ENCODE data around the gene USP10. TPM values are rescaled to one million over a fixed set of nuclear protein-coding genes. Genes with fewer than 3 reads are reported as not detected.
A peak's percentile ranks its signal among the peaks of the same experiment; 100 is the strongest.

The USP10 gene
- total RNA-seq, 2 experiments from 2014 or later, result 90.9 to 117 TPM

- H3K9me3 Mint-ChIP-seq (ENCODE audit: low read depth), result no peaks in the 10 kb centered on the region
- H3K4me1 Mint-ChIP-seq, result peaks cover 39% of the 10 kb centered on the region
- peak overlapping the region; percentile 33 for H3K27ac Mint-ChIP-seq
- DNase-seq (no peak), ATAC-seq (no peak)
- peaks cover 5% of the 10 kb centered on the region for H3K36me3 Mint-ChIP-seq
- no peak overlapping the region for H3K4me3 Mint-ChIP-seq
- no peaks in the 10 kb centered on the region for H3K27me3 Mint-ChIP-seq
- CTCF ChIA-PET, result interaction anchor here (0.7 to 9.4 kb wide), 5 partner anchors 9 to 257 kb away, joined by 3 to 73 read pairs (median 4); no protein-coding TSS in a partner anchor
Observed at GRCh38 chr16:84712801-84713775, 13.3 kb downstream of the USP10 start.

- Mint-ChIP-seq H3K4me1 (peaks cover 39% of the 10 kb centered on the region), H3K27me3 (no peaks in the 10 kb centered on the region), H3K27ac (no peak overlapping the region), H3K4me3 (no peak overlapping the region), H3K36me3 (peaks cover 5% of the 10 kb centered on the region), H3K9me3 (ENCODE audit: low read depth) (no peaks in the 10 kb centered on the region)
- DNase-seq, result no peak
- no peak for ATAC-seq
- CTCF ChIA-PET, result interaction anchor here (2.0 to 9.4 kb wide), 2 partner anchors 13 to 42 kb away, joined by 7 to 73 read pairs; no protein-coding TSS in a partner anchor
Observed at GRCh38 chr16:84714028-84714427, 14.2 kb downstream of the USP10 start.

- CTCF ChIA-PET, result interaction anchor here (0.6 to 9.4 kb wide), 4 partner anchors 11 to 574 kb away, joined by 3 to 73 read pairs (median 4); no protein-coding TSS in a partner anchor
- Mint-ChIP-seq H3K4me1 (peaks cover 43% of the 10 kb centered on the region), H3K36me3 (peaks cover 14% of the 10 kb centered on the region), H3K9me3 (ENCODE audit: low read depth) (no peaks in the 10 kb centered on the region), H3K27ac (no peak overlapping the region), H3K27me3 (no peaks in the 10 kb centered on the region), H3K4me3 (no peak overlapping the region)
- DNase-seq, result no peak
- ATAC-seq, result no peak
Observed at GRCh38 chr16:84715424-84715823, 15.6 kb downstream of the USP10 start.

GRCh38 chr16:84715854-84716253, 16.1 kb downstream of the USP10 start:
- no peak overlapping the region for H3K27ac Mint-ChIP-seq
- DNase-seq, result peak; percentile 16
- H3K36me3 Mint-ChIP-seq, result peaks cover 14% of the 10 kb centered on the region
- H3K9me3 Mint-ChIP-seq (ENCODE audit: low read depth), result no peaks in the 10 kb centered on the region
- peaks cover 40% of the 10 kb centered on the region for H3K4me1 Mint-ChIP-seq
- no peaks in the 10 kb centered on the region for H3K27me3 Mint-ChIP-seq
- no peak overlapping the region for H3K4me3 Mint-ChIP-seq
- CTCF ChIA-PET, result interaction anchor here (0.6 to 9.4 kb wide), 4 partner anchors 11 to 574 kb away, joined by 3 to 73 read pairs (median 4); no protein-coding TSS in a partner anchor
- ATAC-seq, result no peak

GRCh38 chr16:84716740-84717139, 16.9 kb downstream of the USP10 start:
- CTCF ChIA-PET, result interaction anchor here (1.0 to 9.4 kb wide), 4 partner anchors 10 to 22 kb away, joined by 3 to 73 read pairs (median 4); no protein-coding TSS in a partner anchor
- H3K9me3 Mint-ChIP-seq (ENCODE audit: low read depth), result no peaks in the 10 kb centered on the region
- H3K4me3 Mint-ChIP-seq, result no peak overlapping the region
- peaks cover 42% of the 10 kb centered on the region for H3K4me1 Mint-ChIP-seq
- H3K27me3 Mint-ChIP-seq, result no peaks in the 10 kb centered on the region
- peaks cover 17% of the 10 kb centered on the region for H3K36me3 Mint-ChIP-seq
- ATAC-seq, result no peak
- no peak overlapping the region for H3K27ac Mint-ChIP-seq
- no peak for DNase-seq

GRCh38 chr16:84717484-84717883, 17.7 kb downstream of the USP10 start:
- H3K36me3 Mint-ChIP-seq, result peaks cover 21% of the 10 kb centered on the region
- no peak overlapping the region for H3K27ac Mint-ChIP-seq
- ATAC-seq (no peak), DNase-seq (no peak)
- peaks cover 50% of the 10 kb centered on the region for H3K4me1 Mint-ChIP-seq
- CTCF ChIA-PET, result interaction anchor here (1.0 to 9.4 kb wide), 4 partner anchors 9 to 21 kb away, joined by 3 to 73 read pairs (median 4); no protein-coding TSS in a partner anchor
- H3K27me3 Mint-ChIP-seq, result no peaks in the 10 kb centered on the region
- H3K9me3 Mint-ChIP-seq (ENCODE audit: low read depth), result no peaks in the 10 kb centered on the region
- H3K4me3 Mint-ChIP-seq, result no peak overlapping the region

- CTCF ChIA-PET, result interaction anchor here (0.7 to 12.8 kb wide), 9 partner anchors 10 to 98 kb away, joined by 3 to 164 read pairs (median 6); no protein-coding TSS in a partner anchor
- no peak for ATAC-seq
- Mint-ChIP-seq H3K27me3 (no peaks in the 10 kb centered on the region), H3K9me3 (ENCODE audit: low read depth) (no peaks in the 10 kb centered on the region), H3K4me1 (peaks cover 59% of the 10 kb centered on the region), H3K36me3 (peaks cover 21% of the 10 kb centered on the region), H3K27ac (no peak overlapping the region), H3K4me3 (no peak overlapping the region)
- DNase-seq, result no peak
Observed at GRCh38 chr16:84720177-84720579, 20.4 kb downstream of the USP10 start.

- Mint-ChIP-seq H3K36me3 (peaks cover 21% of the 10 kb centered on the region), H3K4me3 (no peak overlapping the region), H3K27me3 (no peaks in the 10 kb centered on the region), H3K4me1 (peaks cover 69% of the 10 kb centered on the region), H3K27ac (peak overlapping the region; percentile 4), H3K9me3 (ENCODE audit: low read depth) (no peaks in the 10 kb centered on the region)
- DNase-seq (no peak), ATAC-seq (no peak)
- CTCF ChIA-PET, result interaction anchor here (0.8 to 12.8 kb wide), 4 partner anchors 16 to 99 kb away, joined by 3 to 164 read pairs (median 23); no protein-coding TSS in a partner anchor
Observed at GRCh38 chr16:84722068-84722467, 22.3 kb downstream of the USP10 start.

- H3K27ac Mint-ChIP-seq, result no peak overlapping the region
- H3K4me1 Mint-ChIP-seq, result peaks cover 68% of the 10 kb centered on the region
- no peak overlapping the region for H3K4me3 Mint-ChIP-seq
- no peaks in the 10 kb centered on the region for H3K27me3 Mint-ChIP-seq
- ATAC-seq (no peak), DNase-seq (no peak)
- CTCF ChIA-PET, result interaction anchor here (1.0 to 18.9 kb wide), 9 partner anchors 11 to 218 kb away, joined by 3 to 294 read pairs (median 38); no protein-coding TSS in a partner anchor
- peaks cover 18% of the 10 kb centered on the region for H3K36me3 Mint-ChIP-seq
- H3K9me3 Mint-ChIP-seq (ENCODE audit: low read depth), result no peaks in the 10 kb centered on the region
Observed at GRCh38 chr16:84723906-84724305, 24.1 kb downstream of the USP10 start.

GRCh38 chr16:84724606-84725309, 25.0 kb downstream of the USP10 start:
- no peak overlapping the region for H3K4me3 Mint-ChIP-seq
- CTCF ChIA-PET, result interaction anchor here (1.0 to 18.9 kb wide), 19 partner anchors 12 to 219 kb away, joined by 3 to 294 read pairs (median 11); no protein-coding TSS in a partner anchor
- H3K36me3 Mint-ChIP-seq, result peaks cover 15% of the 10 kb centered on the region
- H3K9me3 Mint-ChIP-seq (ENCODE audit: low read depth), result no peaks in the 10 kb centered on the region
- peak overlapping the region; percentile 58 for H3K27ac Mint-ChIP-seq
- peaks cover 68% of the 10 kb centered on the region for H3K4me1 Mint-ChIP-seq
- peak; percentile 47 for DNase-seq
- ATAC-seq, result peak; percentile 59
- no peaks in the 10 kb centered on the region for H3K27me3 Mint-ChIP-seq

- CTCF ChIA-PET, result interaction anchor here (0.9 to 18.9 kb wide), 33 partner anchors 12 to 448 kb away, joined by 3 to 294 read pairs (median 5); partner anchors contain the start of genes COTL1 and KLHL36
- no peak overlapping the region for H3K4me3 Mint-ChIP-seq
- peaks cover 10% of the 10 kb centered on the region for H3K36me3 Mint-ChIP-seq
- no peaks in the 10 kb centered on the region for H3K9me3 Mint-ChIP-seq (ENCODE audit: low read depth)
- H3K4me1 Mint-ChIP-seq, result peaks cover 71% of the 10 kb centered on the region
- ATAC-seq (peak; percentile 6), DNase-seq (no peak)
- H3K27me3 Mint-ChIP-seq, result no peaks in the 10 kb centered on the region
- H3K27ac Mint-ChIP-seq, result no peak overlapping the region
Observed at GRCh38 chr16:84725481-84726078, 25.8 kb downstream of the USP10 start.

GRCh38 chr16:84726079-84726668, 26.4 kb downstream of the USP10 start:
- H3K27me3 Mint-ChIP-seq, result no peaks in the 10 kb centered on the region
- H3K27ac Mint-ChIP-seq, result no peak overlapping the region
- DNase-seq (peak; percentile 86), ATAC-seq (peak; percentile 72)
- no peaks in the 10 kb centered on the region for H3K9me3 Mint-ChIP-seq (ENCODE audit: low read depth)
- CTCF ChIA-PET, result interaction anchor here (0.6 to 18.9 kb wide), 38 partner anchors 12 to 449 kb away, joined by 3 to 294 read pairs (median 4); partner anchors contain the start of genes COTL1 and KLHL36
- peak overlapping the region; percentile 52 for H3K4me3 Mint-ChIP-seq
- peaks cover 9% of the 10 kb centered on the region for H3K36me3 Mint-ChIP-seq
- H3K4me1 Mint-ChIP-seq, result peaks cover 72% of the 10 kb centered on the region
